Left ventricle myocardium inferior (tissue), 1 donor: Measurements from ENCODE around the gene IBA57. TPM values are rescaled to one million over a fixed set of nuclear protein-coding genes. Genes with fewer than 3 reads are reported as not detected.
A peak's percentile ranks its signal among the peaks of the same experiment; 100 is the strongest.

Experiments
- DNase-seq: peaks from one replicate; pipeline ENCODE4 v3.0.0-alpha.2; 2020
- H3K27ac ChIP-seq: fragments of 200-600 bp; replicated peaks from 2 replicates; pipeline ENCODE4 v1.8.0; 2021
- H3K27me3 ChIP-seq: fragments of 200-600 bp; 2 replicates; pipeline ENCODE4 v1.8.0; 2021; ENCODE audit warnings: low read depth
- H3K36me3 ChIP-seq: fragments of 200-600 bp; 2 replicates; pipeline ENCODE4 v1.8.0; 2021
- H3K4me1 ChIP-seq: fragments of 200-600 bp; 2 replicates; pipeline ENCODE4 v1.8.0; 2021
- H3K4me3 ChIP-seq: fragments of 200-600 bp; 2 replicates; pipeline ENCODE4 v1.8.0; 2021; ENCODE audit warnings: mild to moderate bottlenecking, moderate library complexity
- H3K9me3 ChIP-seq: fragments of 200-600 bp; replicated peaks from 2 replicates; pipeline ENCODE4 v1.8.0; 2021
- CTCF ChIP-seq: fragments of 200-600 bp; IDR thresholded peaks from 2 replicates; pipeline ENCODE4 v1.8.0; 2021; ENCODE audit warnings: antibody characterized with exemption, mild to moderate bottlenecking, borderline replicate concordance
- intact Hi-C: fragments of 100-400 bp; cut with micrococcal nuclease; formaldehyde crosslinking; loops from one replicate; pipeline ENCODE4 v1.11.0; 2022
- total RNA-seq: library from RNA; stranded (reverse); fragmentation: NEBNext Ultra II Directional; extraction: Animal tissue kit (Norgen Biotek cat#: 25700); gene quantifications from one replicate; pipeline ENCODE4 v1.2.1, GENCODE V29; 2021
- donor health status: DM: no; HTN: yes; CAD: no; lungs with severe emphysema.

The IBA57 gene
- total RNA-seq, 1 donor from 2014 or later: 15.0 TPM

- H3K36me3 ChIP-seq: peaks cover 12% of the 10 kb centered on the region
- DNase-seq: no peak
- peak overlapping the region; percentile 65 for H3K27ac ChIP-seq
- H3K27me3 ChIP-seq: no peaks in the 10 kb centered on the region
- intact Hi-C loops: no loop called here
- peaks cover 28% of the 10 kb centered on the region for H3K4me1 ChIP-seq
- no peaks in the 10 kb centered on the region for H3K9me3 ChIP-seq
- TF ChIP-seq CTCF: no peak
- H3K4me3 ChIP-seq: peak overlapping the region; percentile 11
These were observed 10.4 kb downstream of the IBA57 start for GRCh38 chr1:228176024-228176395.

GRCh38 chr1:228176461-228177182, 11.0 kb downstream of the IBA57 start:
- Histone ChIP-seq H3K27me3 (no peaks in the 10 kb centered on the region), H3K4me1 (peaks cover 28% of the 10 kb centered on the region), H3K9me3 (no peaks in the 10 kb centered on the region), H3K27ac (peak overlapping the region; percentile 65), H3K36me3 (peaks cover 12% of the 10 kb centered on the region), H3K4me3 (peak overlapping the region; percentile 11)
- intact Hi-C loops: no loop called here
- peak; percentile 61 for DNase-seq
- TF ChIP-seq CTCF: no peak

GRCh38 chr1:228177183-228177475, 11.5 kb downstream of the IBA57 start:
- TF ChIP-seq CTCF: no peak
- no peak for DNase-seq
- peaks cover 12% of the 10 kb centered on the region for H3K36me3 ChIP-seq
- peaks cover 28% of the 10 kb centered on the region for H3K4me1 ChIP-seq
- no peak overlapping the region for H3K4me3 ChIP-seq
- H3K27me3 ChIP-seq: no peaks in the 10 kb centered on the region
- no peaks in the 10 kb centered on the region for H3K9me3 ChIP-seq
- intact Hi-C loops: no loop called here
- H3K27ac ChIP-seq: no peak overlapping the region

- H3K27me3 ChIP-seq: no peaks in the 10 kb centered on the region
- DNase-seq: no peak
- peaks cover 12% of the 10 kb centered on the region for H3K36me3 ChIP-seq
- H3K4me3 ChIP-seq: no peak overlapping the region
- no peaks in the 10 kb centered on the region for H3K9me3 ChIP-seq
- no peak overlapping the region for H3K27ac ChIP-seq
- TF ChIP-seq CTCF: no peak
- peaks cover 28% of the 10 kb centered on the region for H3K4me1 ChIP-seq
- intact Hi-C loops: no loop called here
These were observed 12.4 kb downstream of the IBA57 start for GRCh38 chr1:228177721-228178710.

- Histone ChIP-seq H3K27me3 (no peaks in the 10 kb centered on the region), H3K27ac (no peak overlapping the region), H3K9me3 (no peaks in the 10 kb centered on the region), H3K4me3 (no peak overlapping the region), H3K4me1 (peaks cover 28% of the 10 kb centered on the region), H3K36me3 (peaks cover 12% of the 10 kb centered on the region)
- intact Hi-C loops: no loop called here
- TF ChIP-seq CTCF: no peak
- no peak for DNase-seq
These were observed 13.4 kb downstream of the IBA57 start for GRCh38 chr1:228178737-228179684.
